Keratinocyte (primary cell): ENCODE measurements around the gene SEC22A. TPM values are rescaled to one million over a fixed set of nuclear protein-coding genes. Genes with fewer than 3 reads are reported as not detected.

ENCODE experiments used
- DNase-seq: peaks from one replicate; pipeline ENCODE4 v3.0.0-alpha.2; 2011; ENCODE audit warnings: low read depth, missing footprints, low spot score
- FAIRE-seq: peaks from 2 replicates; lab custom pipeline; 2011; peaks lifted over from hg19 to GRCh38; lab: Jason Lieb, UNC
- H2AFZ ChIP-seq: 2 replicates; pipeline ENCODE4 v1.6.0; 2012; ENCODE audit warnings: low read length, control low read depth, inconsistent platforms; ENCODE audit not compliant: control insufficient read depth
- H3K27ac ChIP-seq: 2 replicates; pipeline ENCODE4 v1.5.1; 2011; ENCODE audit warnings: low read length; ENCODE audit not compliant: control insufficient read depth, insufficient read depth
- H3K27me3 ChIP-seq: 3 replicates; pipeline ENCODE4 v1.6.0; 2011; ENCODE audit warnings: low read length; ENCODE audit not compliant: control insufficient read depth, insufficient read depth; ENCODE audit errors: extremely low read depth
- H3K36me3 ChIP-seq, 2 experiments: 2 replicates in 1 of 2; 3 replicates in 1 of 2; pipeline ENCODE4 v1.5.1; 2011; ENCODE audit warnings: low read length in 2 of 2, mild to moderate bottlenecking in 1 of 2; ENCODE audit not compliant: control insufficient read depth in 2 of 2, insufficient read depth in 2 of 2; ENCODE audit errors: extremely low read depth in 1 of 2
- H3K4me1 ChIP-seq: 3 replicates; pipeline ENCODE4 v1.5.1; 2011; ENCODE audit warnings: low read length; ENCODE audit not compliant: control insufficient read depth, insufficient read depth; ENCODE audit errors: extremely low read depth
- H3K4me2 ChIP-seq: 3 replicates; pipeline ENCODE4 v1.6.0; 2011; ENCODE audit warnings: low read depth, low read length; ENCODE audit not compliant: control insufficient read depth, insufficient read depth; ENCODE audit errors: extremely low read depth
- H3K4me3 ChIP-seq, 3 experiments: fragments of 200-600 bp in 1 of 3; sonication (generic) in 1 of 3; 2 replicates in 2 of 3; 3 replicates in 1 of 3; pipeline ENCODE4 v1.5.1; 2011 to 2016; ENCODE audit warnings: low read length in 3 of 3, mild to moderate bottlenecking in 3 of 3, control low read depth in 2 of 3, inconsistent platforms in 1 of 3, low read depth in 1 of 3, mixed read lengths in 1 of 3, mixed run types in 1 of 3, moderate library complexity in 1 of 3; ENCODE audit not compliant: control insufficient read depth in 2 of 3, insufficient read depth in 2 of 3; ENCODE audit errors: extremely low read depth in 1 of 3
- H3K79me2 ChIP-seq: 2 replicates; pipeline ENCODE4 v1.6.0; 2012; ENCODE audit warnings: low read length; ENCODE audit not compliant: control insufficient read depth, insufficient read depth
- H3K9ac ChIP-seq: 3 replicates; pipeline ENCODE4 v1.6.0; 2011; ENCODE audit warnings: low read length; ENCODE audit not compliant: control insufficient read depth, insufficient read depth; ENCODE audit errors: extremely low read depth
- H3K9me1 ChIP-seq: 3 replicates; pipeline ENCODE4 v1.6.0; 2011; ENCODE audit warnings: low read length; ENCODE audit not compliant: control insufficient read depth, insufficient read depth; ENCODE audit errors: extremely low read depth
- H3K9me3 ChIP-seq: 2 replicates; pipeline ENCODE4 v1.5.1; 2012; ENCODE audit warnings: low read depth, low read length; ENCODE audit not compliant: control insufficient read depth
- H4K20me1 ChIP-seq: 3 replicates; pipeline ENCODE4 v1.6.0; 2011; ENCODE audit warnings: low read length; ENCODE audit not compliant: control insufficient read depth, insufficient read depth; ENCODE audit errors: extremely low read depth
- CTCF ChIP-seq, 3 experiments: IDR thresholded peaks in 1 of 3; conservative IDR thresholded peaks in 1 of 3; optimal IDR thresholded peaks in 1 of 3; 2 replicates in 2 of 3; 3 replicates in 1 of 3; pipeline versions ENCODE3 to v1.5.1; 2011; ENCODE audit warnings: low read length in 3 of 3, mild to moderate bottlenecking in 3 of 3, moderate library complexity in 2 of 3, control low read depth in 1 of 3, inconsistent platforms in 1 of 3; ENCODE audit not compliant: insufficient read depth in 2 of 3; ENCODE audit errors: extremely low read depth in 1 of 3
- EZH2 ChIP-seq: IDR thresholded peaks from one replicate; pipeline ENCODE4 v1.6.1; 2012; ENCODE audit warnings: inconsistent platforms, mild to moderate bottlenecking, low read length, moderate library complexity
- dilution Hi-C: fragments of 300-500 bp; cut with MboI; formaldehyde crosslinking; loops from one replicate; pipeline ENCODE4 v1.7.0; 2020; ENCODE audit warnings: low sequenced_read_pairs; ENCODE audit not compliant: extremely low pct_ligation_motif_present
- polyA plus RNA-seq, 5 experiments: library from polyadenylated mRNA; depleted of rRNA in 3 of 5; stranded (reverse) in 3 of 5; stranded (forward) in 1 of 5; unstranded in 1 of 5; fragments of >200 nt; gene quantifications; 1 replicate in 1 of 5; 2 replicates in 3 of 5; 3 replicates in 1 of 5; pipeline versions ENCODE4 v1.2.1 to v1.2.3, GENCODE V29; 2011 to 2012; ENCODE audit warnings: missing spikeins in 2 of 5, low read depth in 1 of 5, low replicate concordance in 1 of 5

Gene SEC22A
- polyA plus RNA-seq, 1 donor (not counting 4 experiments of a cell fraction or from before 2014, with no cell fraction given) = 32.9 TPM

- DNase-seq (no peak), FAIRE-seq (no peak)
These were observed 83.7 kb downstream of the SEC22A start for GRCh38 chr3:123285479-123285878.

GRCh38 chr3:123285931-123286307, 84.2 kb downstream of the SEC22A start:
- DNase-seq (no peak), FAIRE-seq (no peak)
- H3K4me3 ChIP-seq = no peak overlapping the region
- no peak overlapping the region for H3K27ac ChIP-seq
- dilution Hi-C loops = no loop called here
- no peak for TF ChIP-seq CTCF (optimal IDR thresholded peaks at IDR 0.05 in 1 of 3, IDR thresholded peaks at IDR 0.05 in 1 of 3, conservative IDR thresholded peaks at IDR 0.05 in 1 of 3; ENCODE audit: extremely low read depth in 1 of 3, insufficient read depth in 2 of 3, low read length in 3 of 3)
- TF ChIP-seq EZH2 = no peak
- no peaks in the 10 kb centered on the region for H3K79me2 ChIP-seq
- H3K4me2 ChIP-seq = no peak overlapping the region
- no peaks in the 10 kb centered on the region for H3K4me1 ChIP-seq
- H2AFZ ChIP-seq = no peak overlapping the region
- H3K9me1 ChIP-seq = no peaks in the 10 kb centered on the region
- no peak overlapping the region for H3K9ac ChIP-seq
- peaks cover 7% of the 10 kb centered on the region for H3K27me3 ChIP-seq
- H3K36me3 ChIP-seq = no peaks in the 10 kb centered on the region
- H4K20me1 ChIP-seq = peaks cover 2% of the 10 kb centered on the region
- H3K9me3 ChIP-seq = no peaks in the 10 kb centered on the region

More at GRCh38 chr3:123285479-123285878, 83.7 kb downstream of the SEC22A start:
- Histone ChIP-seq H2AFZ (no peak overlapping the region), H3K27me3 (peaks cover 3% of the 10 kb centered on the region), H3K36me3 (no peaks in the 10 kb centered on the region), H3K4me2 (no peak overlapping the region), H3K79me2 (no peaks in the 10 kb centered on the region), H3K9ac (no peak overlapping the region), H3K4me3 (no peak overlapping the region), H3K9me1 (no peaks in the 10 kb centered on the region), H4K20me1 (no peaks in the 10 kb centered on the region), H3K4me1 (no peaks in the 10 kb centered on the region), H3K27ac (no peak overlapping the region), H3K9me3 (no peaks in the 10 kb centered on the region)
- TF ChIP-seq EZH2 = no peak
- dilution Hi-C loops = no loop called here
